ENCODE data around the gene RAD51. TPM values are rescaled to one million over a fixed set of nuclear protein-coding genes. Genes with fewer than 3 reads are reported as not detected.

RAD51 gene
- total RNA-seq, 1 experiment from 2014 or later: 30.3 TPM

DNA sequence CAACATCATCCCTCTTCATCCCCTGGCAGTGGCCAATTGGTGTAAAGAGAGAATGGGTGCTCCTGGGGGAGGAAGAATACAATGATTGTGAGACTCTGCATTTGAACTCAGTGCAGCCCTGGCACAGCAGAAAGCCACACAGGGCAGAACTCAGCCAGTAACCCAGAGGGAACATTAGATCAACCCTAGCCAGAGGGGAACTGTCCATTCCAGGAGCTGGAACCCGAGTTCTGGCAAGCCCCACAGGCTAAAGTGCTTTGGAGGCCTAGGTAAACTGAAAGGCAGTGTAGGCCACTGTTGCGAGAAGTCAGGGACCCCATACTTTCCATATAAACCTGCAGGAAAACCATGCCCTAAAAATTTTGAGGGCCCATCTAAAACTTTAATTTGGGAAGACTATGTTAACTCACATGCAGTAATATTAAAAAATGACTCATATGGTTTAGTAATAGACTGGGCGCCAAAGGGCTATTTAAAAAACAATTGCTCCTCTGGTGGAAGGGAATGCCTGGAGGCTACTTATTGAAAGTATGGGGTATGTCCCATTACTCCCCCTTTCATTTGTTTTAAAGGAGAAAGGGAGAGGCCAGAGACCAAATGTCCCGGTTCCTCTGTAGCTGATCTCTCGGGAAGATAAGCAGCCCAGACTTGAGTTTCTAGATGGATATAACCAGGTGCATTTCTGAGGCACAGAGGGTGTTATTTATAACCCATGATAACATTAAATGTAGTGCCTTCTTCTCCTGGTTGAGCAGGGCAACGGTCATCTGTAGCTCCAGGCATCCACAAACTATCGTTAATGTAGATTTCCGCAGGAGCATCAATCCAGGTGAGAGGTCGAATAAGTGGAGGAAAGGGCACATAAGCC, 5.8 kb upstream of the RAD51 start:
- ChIA-PET CTCF (no interaction called here), POLR2A (no interaction called here)
- Histone ChIP-seq H3K9me3 (ENCODE audit: control insufficient read depth, insufficient read depth, low read depth, low read length) (no peaks in the 10 kb centered on the region), H3K4me3 (ENCODE audit: low read depth in 2 of 2, low read length in 2 of 2) (no peak overlapping the region), H3K27me3 (ENCODE audit: control insufficient read depth, insufficient read depth, low read length) (no peaks in the 10 kb centered on the region), H3K27ac (ENCODE audit: low read length) (no peak overlapping the region), H3K4me1 (ENCODE audit: control insufficient read depth, insufficient read depth, low read length) (no peaks in the 10 kb centered on the region; the same call in 1 of the 2 replicates), H3K36me3 (ENCODE audit: control insufficient read depth, insufficient read depth, low read length) (no peaks in the 10 kb centered on the region)
- ATAC-seq (no peak), DNase-seq (ENCODE audit: low read depth, low spot score) (no peak)
- no TSS peak for BruUV-seq (replicated peaks)
- intact Hi-C loops (cut with micrococcal nuclease; ENCODE audit: unreplicated experiment) (no loop called here), in situ Hi-C loops (cut with HindIII; ENCODE audit: low pct_unique_long_range_greater_than_20kb, low sequenced_read_pairs) (no loop called here)
- TF ChIP-seq POLR2AphosphoS5 (IDR thresholded peaks at IDR 0.05; ENCODE audit: low read depth, low read length): 0 out of 2 replicates have a peak, but pooled peaks have one; percentile 18
- TF ChIP-seq, protein P1, sequence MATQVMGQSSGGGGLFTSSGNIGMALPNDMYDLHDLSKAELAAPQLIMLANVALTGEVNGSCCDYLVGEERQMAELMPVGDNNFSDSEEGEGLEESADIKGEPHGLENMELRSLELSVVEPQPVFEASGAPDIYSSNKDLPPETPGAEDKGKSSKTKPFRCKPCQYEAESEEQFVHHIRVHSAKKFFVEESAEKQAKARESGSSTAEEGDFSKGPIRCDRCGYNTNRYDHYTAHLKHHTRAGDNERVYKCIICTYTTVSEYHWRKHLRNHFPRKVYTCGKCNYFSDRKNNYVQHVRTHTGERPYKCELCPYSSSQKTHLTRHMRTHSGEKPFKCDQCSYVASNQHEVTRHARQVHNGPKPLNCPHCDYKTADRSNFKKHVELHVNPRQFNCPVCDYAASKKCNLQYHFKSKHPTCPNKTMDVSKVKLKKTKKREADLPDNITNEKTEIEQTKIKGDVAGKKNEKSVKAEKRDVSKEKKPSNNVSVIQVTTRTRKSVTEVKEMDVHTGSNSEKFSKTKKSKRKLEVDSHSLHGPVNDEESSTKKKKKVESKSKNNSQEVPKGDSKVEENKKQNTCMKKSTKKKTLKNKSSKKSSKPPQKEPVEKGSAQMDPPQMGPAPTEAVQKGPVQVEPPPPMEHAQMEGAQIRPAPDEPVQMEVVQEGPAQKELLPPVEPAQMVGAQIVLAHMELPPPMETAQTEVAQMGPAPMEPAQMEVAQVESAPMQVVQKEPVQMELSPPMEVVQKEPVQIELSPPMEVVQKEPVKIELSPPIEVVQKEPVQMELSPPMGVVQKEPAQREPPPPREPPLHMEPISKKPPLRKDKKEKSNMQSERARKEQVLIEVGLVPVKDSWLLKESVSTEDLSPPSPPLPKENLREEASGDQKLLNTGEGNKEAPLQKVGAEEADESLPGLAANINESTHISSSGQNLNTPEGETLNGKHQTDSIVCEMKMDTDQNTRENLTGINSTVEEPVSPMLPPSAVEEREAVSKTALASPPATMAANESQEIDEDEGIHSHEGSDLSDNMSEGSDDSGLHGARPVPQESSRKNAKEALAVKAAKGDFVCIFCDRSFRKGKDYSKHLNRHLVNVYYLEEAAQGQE (IDR thresholded peaks at IDR 0.05; ENCODE audit: insufficient read depth in 1 of 2, low read depth in 2 of 2, low read length in 1 of 2): no peak
- TF ChIP-seq, protein P2, sequence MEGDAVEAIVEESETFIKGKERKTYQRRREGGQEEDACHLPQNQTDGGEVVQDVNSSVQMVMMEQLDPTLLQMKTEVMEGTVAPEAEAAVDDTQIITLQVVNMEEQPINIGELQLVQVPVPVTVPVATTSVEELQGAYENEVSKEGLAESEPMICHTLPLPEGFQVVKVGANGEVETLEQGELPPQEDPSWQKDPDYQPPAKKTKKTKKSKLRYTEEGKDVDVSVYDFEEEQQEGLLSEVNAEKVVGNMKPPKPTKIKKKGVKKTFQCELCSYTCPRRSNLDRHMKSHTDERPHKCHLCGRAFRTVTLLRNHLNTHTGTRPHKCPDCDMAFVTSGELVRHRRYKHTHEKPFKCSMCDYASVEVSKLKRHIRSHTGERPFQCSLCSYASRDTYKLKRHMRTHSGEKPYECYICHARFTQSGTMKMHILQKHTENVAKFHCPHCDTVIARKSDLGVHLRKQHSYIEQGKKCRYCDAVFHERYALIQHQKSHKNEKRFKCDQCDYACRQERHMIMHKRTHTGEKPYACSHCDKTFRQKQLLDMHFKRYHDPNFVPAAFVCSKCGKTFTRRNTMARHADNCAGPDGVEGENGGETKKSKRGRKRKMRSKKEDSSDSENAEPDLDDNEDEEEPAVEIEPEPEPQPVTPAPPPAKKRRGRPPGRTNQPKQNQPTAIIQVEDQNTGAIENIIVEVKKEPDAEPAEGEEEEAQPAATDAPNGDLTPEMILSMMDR (IDR thresholded peaks at IDR 0.05): no peak

DNA sequence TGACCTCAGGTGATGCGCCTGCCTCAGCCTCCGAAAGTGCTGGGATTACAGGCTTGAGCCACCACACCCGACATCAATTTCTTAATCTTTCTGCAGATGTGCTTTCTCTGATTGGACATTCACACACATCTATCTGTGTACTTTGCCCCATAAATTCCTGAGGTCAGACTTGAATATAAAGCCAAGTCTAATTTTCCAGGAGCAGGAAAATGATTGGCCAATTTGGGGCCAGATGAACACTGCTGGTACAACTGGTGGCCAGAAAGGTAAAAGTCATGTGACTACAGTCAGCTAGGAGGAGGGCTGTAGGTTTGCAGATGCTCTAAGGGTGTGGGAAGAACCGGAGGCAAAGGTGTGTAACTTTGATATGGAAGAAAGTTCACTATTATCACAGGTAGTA, 3.2 kb upstream of the RAD51 start:
- H3K4me1 ChIP-seq (ENCODE audit: control insufficient read depth, insufficient read depth, low read length): no peaks in the 10 kb centered on the region; the same call in 1 of the 2 replicates
- no peak for DNase-seq (ENCODE audit: low read depth, low spot score)
- no peaks in the 10 kb centered on the region for H3K9me3 ChIP-seq (ENCODE audit: control insufficient read depth, insufficient read depth, low read depth, low read length)
- no peak for ATAC-seq
- no TSS peak for BruUV-seq (replicated peaks)
- POLR2A ChIA-PET: interaction anchor here (0.6 kb wide), 1 partner anchor 41 kb away, joined by 10 read pairs; no protein-coding TSS in a partner anchor
- no peak overlapping the region for H3K27ac ChIP-seq (ENCODE audit: low read length)
- in situ Hi-C loops (cut with HindIII; ENCODE audit: low pct_unique_long_range_greater_than_20kb, low sequenced_read_pairs) (no loop called here), intact Hi-C loops (cut with micrococcal nuclease; ENCODE audit: unreplicated experiment) (no loop called here)
- no peak overlapping the region for H3K4me3 ChIP-seq (ENCODE audit: low read depth in 2 of 2, low read length in 2 of 2)
- no peak for TF ChIP-seq SIN3A (IDR thresholded peaks at IDR 0.05; ENCODE audit: borderline replicate concordance, insufficient read depth, low read depth, low read length)
- TF ChIP-seq TCF7L2 (IDR thresholded peaks at IDR 0.05; ENCODE audit: low read depth, low read length): no peak
- TF ChIP-seq, protein P2 (IDR thresholded peaks at IDR 0.05): no peak
- TF ChIP-seq POLR2AphosphoS5 (IDR thresholded peaks at IDR 0.05; ENCODE audit: low read depth, low read length): no peak
- TF ChIP-seq, protein P1 (IDR thresholded peaks at IDR 0.05; ENCODE audit: insufficient read depth in 1 of 2, low read depth in 2 of 2, low read length in 1 of 2): no peak
- CTCF ChIA-PET: no interaction called here
- H3K36me3 ChIP-seq (ENCODE audit: control insufficient read depth, insufficient read depth, low read length): no peaks in the 10 kb centered on the region
- H3K27me3 ChIP-seq (ENCODE audit: control insufficient read depth, insufficient read depth, low read length): no peaks in the 10 kb centered on the region
